ENCODE measurements around the gene EPM2A.

- TF ChIP-seq CTCF (conservative IDR thresholded peaks at IDR 0.05) (no peak), EZH2 (IDR thresholded peaks at IDR 0.05; ENCODE audit: low read depth) (no peak)
These were observed 151.6 kb downstream of the EPM2A start for GRCh38 chr6:145583753-145584152.
